Measurements from ENCODE around the gene ZSCAN12.
"Not testable (repeated sequence)": the region's sequence is repeated elsewhere in the genome, so short reads cannot be mapped to it uniquely, and the experiment has no call there.

The ZSCAN12 gene

DNA sequence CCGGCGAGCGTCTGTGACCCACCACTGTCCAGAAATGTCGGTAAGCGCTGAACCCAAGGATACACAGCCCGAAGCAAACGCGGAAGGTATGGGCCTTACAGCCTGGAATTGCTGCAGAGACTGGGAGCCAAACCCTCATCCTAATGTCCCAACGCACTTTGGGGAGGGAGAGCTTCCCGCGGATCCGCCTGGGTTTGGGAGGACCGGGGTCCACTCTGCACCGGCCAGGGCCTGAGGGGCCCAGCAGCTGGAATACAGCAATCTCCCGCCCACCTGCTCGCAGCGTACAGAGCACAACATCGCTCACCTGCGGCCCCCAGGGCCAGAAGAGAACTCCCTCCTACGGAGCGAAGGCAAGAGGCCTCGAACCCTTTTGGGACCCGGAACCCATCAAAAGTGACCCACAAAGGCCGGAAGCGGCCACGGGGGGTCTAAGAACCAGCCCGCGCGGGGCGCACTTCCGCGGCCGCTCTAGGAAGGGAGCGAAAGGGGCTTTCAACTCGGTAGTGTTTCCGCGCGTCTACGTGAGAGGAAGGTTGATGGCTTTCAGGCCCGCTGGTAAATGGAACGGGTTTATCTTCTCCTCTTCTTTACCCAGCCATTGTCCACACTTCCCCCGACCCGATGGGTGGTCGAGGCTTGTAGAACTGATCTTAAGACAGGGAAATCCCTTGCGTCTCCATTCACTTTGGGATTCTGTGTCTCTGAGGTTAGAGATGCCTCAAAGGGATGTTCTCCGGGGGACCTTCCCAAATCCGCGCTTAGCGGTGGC lies at the start of gene ZSCAN12:
TSS of gene ZSCAN12 (minus strand) at position 398 of the 772 bp plus-strand sequence. CDS start 1,342 bp downstream, outside the sequence.
- DNase-seq, result peak; percentile 85 to 87

- DNase-seq, result no peak
Measured at GRCh38 chr6:28449056-28449455, 49.5 kb upstream of the ZSCAN12 start.

- not testable (repeated sequence) for DNase-seq
Measured at GRCh38 chr6:28447512-28447906, 48.0 kb upstream of the ZSCAN12 start.

DNA sequence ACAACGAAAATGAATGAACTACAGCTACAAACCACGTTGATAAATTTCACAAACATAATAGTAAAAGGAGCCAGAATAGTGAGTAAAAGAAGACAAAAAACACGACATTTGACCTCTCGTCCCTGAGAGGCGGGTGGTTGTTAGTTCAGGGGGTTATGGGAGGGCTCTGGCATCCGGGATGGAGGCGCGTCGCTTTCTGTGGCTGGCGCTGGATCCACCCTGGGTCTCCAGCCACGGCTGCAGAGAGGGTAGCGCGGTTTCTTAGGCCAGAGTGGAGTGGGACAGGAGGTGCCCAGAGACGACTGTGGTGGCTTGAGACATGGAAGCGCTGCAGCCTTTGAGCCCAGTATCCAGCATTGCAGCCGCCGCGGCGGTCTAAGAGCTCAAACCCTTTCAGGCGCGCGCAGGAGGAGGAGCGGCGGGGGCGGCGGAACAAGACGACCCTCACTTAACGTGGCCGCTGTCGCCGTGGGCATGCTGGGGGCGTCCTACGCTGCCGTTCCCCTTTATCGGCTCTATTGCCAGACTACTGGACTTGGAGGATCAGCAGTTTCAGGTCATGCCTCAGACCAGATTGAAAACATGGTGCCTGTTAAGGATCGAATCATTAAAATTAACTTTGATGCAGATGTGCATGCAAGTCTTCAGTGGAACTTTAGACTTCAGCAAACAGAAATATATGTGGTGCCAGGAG lies 47.4 kb upstream of the ZSCAN12 start:
- DNase-seq, result peak in 1 of 2 donors; percentile 16

DNA sequence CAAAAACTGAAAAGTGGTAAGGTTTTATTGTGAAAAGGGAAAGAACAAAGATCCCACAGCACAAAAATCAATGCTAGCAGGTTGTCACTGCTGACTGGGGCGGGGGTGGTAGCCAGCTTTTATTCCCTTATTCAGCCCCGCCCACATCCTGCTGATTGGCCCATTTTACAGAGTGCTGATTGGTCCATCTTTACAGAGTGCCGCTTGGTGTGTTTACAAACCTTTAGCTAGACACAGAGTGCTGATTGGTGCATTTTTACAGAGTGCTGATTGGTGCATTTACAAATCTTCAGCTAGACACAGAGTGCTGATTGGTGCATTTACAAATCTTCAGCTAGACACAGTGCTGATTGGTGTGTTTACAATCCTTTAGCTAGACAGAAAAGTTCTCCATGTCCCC lies 45.2 kb upstream of the ZSCAN12 start:
- DNase-seq, result peak in 1 of 2 donors; percentile 18

DNA sequence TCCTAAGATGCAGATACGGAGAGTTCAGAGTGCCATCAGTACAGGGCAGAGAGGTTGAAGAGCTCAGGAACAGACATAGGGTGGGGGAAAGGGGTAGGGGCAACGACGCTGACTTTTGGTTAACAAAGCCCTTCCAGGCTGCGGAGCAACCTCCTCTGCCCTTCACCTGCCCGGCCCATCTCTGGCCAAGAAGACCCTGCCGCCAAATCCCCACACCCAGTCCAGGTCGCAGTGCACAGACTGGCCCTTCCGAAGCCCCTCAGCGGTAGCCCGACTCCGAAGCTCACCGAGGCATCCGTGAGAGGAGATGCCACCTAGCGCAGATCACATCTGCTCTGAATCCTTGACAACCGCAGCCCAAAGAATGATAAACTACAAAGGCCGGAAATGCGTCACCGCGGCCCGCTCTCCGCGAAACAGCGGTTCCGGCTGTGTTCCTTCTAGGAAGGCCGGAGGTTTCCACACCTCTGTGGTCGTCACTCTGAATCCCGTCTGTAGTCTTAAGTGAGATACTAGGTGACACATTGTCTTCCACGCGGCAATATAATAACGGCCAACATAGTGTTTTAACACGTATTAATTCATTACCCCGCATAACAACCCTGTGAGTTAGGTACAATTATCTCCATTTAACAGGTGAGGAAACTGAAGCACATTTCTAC lies 43.7 kb upstream of the ZSCAN12 start, which contains the start of gene ZSCAN23:
TSS of gene ZSCAN23 (minus strand) at position 380 of the 662 bp plus-strand sequence. CDS start 7,225 bp downstream, outside the sequence.
- peak; percentile 82 to 84 for DNase-seq

- DNase-seq, result no peak
Measured at GRCh38 chr6:28442586-28442985, 43.0 kb upstream of the ZSCAN12 start.

DNA sequence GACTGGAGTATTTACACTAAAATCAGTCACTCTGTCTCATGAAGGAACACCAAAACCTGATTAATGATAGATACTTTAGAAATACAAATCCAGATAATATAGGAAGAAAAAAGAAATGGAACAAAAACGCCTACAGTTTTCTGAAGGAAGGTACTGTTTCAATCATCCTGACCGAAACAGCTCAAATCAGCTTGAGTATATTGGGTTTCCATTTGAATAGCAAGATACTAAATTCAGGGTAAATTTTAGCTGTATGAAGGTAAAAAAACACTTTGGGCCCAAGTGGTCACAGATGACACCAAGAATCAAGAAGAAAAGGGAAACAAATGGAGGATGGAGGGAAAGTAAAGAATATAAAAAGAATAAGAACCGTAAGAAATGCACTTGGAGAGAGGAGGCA lies 36.9 kb upstream of the ZSCAN12 start:
- DNase-seq, result no peak

- DNase-seq, result no peak
Measured at GRCh38 chr6:28433119-28433518, 33.6 kb upstream of the ZSCAN12 start.

GRCh38 chr6:28429781-28430180 lies 30.2 kb upstream of the ZSCAN12 start:
- no peak for DNase-seq

- DNase-seq, result no peak
Measured at GRCh38 chr6:28425944-28426541, 26.5 kb upstream of the ZSCAN12 start.

GRCh38 chr6:28424163-28424562 lies 24.6 kb upstream of the ZSCAN12 start:
- no peak for DNase-seq

GRCh38 chr6:28423546-28423945 lies 24.0 kb upstream of the ZSCAN12 start:
- DNase-seq, result no peak

GRCh38 chr6:28413681-28414080 lies 14.1 kb upstream of the ZSCAN12 start:
- DNase-seq, result no peak

DNA sequence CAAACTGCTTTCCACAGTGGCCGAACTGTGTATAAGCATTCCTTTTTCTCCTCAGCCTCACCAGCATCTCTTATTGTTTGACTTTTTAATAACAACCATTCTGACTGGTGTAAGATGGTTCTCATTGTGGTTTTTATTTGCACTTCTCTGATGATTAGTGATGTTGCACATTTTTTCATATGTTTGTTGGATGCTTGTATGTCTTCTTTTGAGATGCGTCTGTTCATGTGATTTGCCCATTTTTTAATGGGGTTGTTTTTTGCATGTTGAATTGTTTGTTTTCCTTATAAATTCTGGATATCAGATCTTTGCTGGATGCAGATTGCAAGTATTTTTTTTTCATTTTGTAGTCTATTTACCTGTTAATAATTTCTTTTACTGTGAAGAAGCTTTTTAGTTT lies 11.2 kb upstream of the ZSCAN12 start:
- DNase-seq, result no peak

DNA sequence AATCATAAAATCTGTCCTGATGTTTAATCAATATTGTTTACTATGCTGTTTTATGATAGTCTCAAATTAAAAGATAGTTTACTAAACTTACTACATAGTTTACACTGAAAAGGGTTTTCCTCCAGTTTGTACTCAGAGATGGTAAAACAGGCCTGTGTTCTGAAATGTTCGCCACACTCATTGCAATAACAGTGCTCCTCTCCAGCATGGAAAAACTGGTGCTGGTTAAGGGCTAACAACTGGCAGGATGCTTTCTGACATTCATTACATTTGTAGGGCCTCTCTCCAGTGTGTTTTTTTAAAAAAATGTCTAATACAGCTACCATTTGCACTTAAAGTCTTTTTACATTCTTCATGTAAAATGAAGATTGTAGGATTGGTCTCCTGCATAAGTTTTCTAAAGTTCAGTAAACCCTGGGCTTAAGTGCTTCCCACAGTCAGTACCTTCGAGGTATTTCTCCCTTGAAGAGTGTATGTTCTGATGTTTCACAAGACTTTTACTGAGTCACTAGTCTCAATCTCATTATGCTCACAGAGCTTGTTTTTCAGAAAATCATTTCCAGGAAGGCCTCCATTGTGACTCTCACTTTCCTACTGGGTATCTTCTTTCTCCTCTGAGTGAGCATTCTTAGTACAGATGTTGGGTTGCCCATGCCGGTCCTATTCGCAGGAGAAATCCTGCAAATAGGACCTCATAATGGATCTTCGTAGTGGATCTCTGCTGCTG lies 8.7 kb upstream of the ZSCAN12 start:
- DNase-seq, result no peak

GRCh38 chr6:28407401-28407800 lies 7.9 kb upstream of the ZSCAN12 start:
- no peak for DNase-seq

DNA sequence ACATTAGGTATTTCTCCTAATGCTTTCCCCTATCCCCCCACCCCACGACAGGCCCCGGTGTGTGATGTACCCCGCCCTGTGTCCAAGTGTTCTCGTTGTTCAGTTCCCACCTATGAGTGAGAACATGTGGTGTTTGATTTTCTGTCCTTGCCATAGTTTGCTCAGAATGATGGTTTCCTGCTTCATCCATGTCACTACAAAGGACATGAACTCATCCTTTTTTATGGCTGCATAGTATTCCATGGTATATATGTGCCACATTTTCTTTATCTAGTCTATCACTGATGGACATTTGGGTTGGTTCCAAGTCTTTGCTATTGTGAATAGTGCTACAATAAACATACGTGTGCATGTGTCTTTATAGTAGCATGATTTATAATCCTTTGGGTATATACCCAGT lies 4.4 kb upstream of the ZSCAN12 start:
- DNase-seq, result not testable (repeated sequence)

DNA sequence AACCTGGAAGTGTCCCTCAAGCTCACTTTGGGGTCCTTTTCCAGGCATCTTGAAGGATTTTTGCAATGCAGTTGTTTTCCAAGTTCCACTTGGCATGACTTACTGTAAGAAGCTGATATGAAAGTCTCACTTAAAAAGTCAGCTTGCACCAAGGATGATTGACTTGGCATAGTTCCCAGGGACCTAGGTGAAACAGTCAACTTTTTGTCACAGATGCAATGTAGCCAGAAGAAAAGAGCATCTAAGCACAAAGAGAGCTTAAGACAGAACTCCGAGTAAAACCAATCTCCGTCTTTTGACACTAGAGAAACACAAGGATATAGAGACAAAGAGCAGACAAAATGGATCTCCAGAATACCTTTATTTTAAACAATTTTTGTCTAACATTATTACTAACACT lies 2.6 kb upstream of the ZSCAN12 start:
- DNase-seq, result no peak

DNA sequence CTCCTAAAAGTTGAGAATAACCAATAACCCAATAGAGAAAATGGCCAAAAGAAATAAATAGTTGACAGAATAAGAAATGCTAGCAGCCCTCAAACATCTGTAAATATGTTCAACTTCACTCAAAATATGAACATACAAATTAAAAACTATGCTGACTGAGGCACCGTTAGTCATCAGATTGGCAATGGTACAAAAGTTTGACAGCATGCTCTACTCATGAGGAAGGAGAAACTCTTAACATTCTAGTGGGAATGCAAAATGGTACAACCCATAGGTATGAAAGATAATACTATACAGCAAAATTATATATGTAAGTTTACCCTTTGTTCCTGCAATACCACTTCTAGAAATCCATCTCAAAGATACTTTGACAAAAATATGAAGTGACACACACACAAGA lies 1.6 kb upstream of the ZSCAN12 start:
- no peak for DNase-seq

DNA sequence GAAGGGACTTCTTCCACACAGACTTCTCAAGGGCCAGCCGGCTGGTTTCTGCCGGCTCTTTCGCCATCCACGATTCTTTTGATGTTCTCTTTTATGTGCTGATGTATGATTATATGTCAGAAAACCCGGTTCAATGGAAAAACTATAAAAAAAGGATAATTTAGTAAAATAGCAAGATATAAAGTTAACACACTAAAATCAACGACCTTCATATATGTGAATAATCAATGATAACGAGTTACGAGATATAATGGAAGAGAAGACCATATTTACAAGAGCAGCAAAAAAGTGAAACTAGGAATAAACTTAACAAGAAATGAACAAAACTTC lies 540 bp upstream of the ZSCAN12 start:
- no peak for DNase-seq

- no peak for DNase-seq
Measured at GRCh38 chr6:28395918-28396317, 3.6 kb downstream of the ZSCAN12 start.
